H1 (cell line): Measurements from ENCODE around the gene KMT2E. TPM values are rescaled to one million over a fixed set of nuclear protein-coding genes. Genes with fewer than 3 reads are reported as not detected.

Source experiments
- CTCF ChIA-PET: fragments of 300-600 bp; sonication (Branson Sonifier 250); formaldehyde crosslinking; loops from one replicate; lab custom pipeline; 2021; ENCODE audit not compliant: partially characterized antibody; lab: Charles Lee
- POLR2A ChIA-PET: fragments of 300-600 bp; sonication (Branson Sonifier 250); formaldehyde crosslinking; loops from one replicate; lab custom pipeline; 2021; ENCODE audit warnings: inconsistent platforms; ENCODE audit not compliant: partially characterized antibody; lab: Charles Lee
- DNase-seq, 2 experiments: peaks; one replicate each; pipeline versions ENCODE4 v3.0.0 to v3.0.0-alpha.2; 2010 to 2022; ENCODE audit warnings: low spot score in 2 of 2, low read depth in 1 of 2, mixed read lengths in 1 of 2
- FAIRE-seq: peaks from 2 replicates; lab custom pipeline; 2011; peaks lifted over from hg19 to GRCh38; lab: Jason Lieb, UNC
- H2AFZ ChIP-seq: 2 replicates; pipeline ENCODE4 v1.8.1; 2012; ENCODE audit warnings: low read length, inconsistent platforms
- H2AK5ac ChIP-seq: 2 replicates; pipeline ENCODE4 v1.6.1; 2013; ENCODE audit warnings: low read depth, low read length
- H2BK120ac ChIP-seq: replicated peaks from 2 replicates; pipeline ENCODE3; 2013; ENCODE audit warnings: low read depth, low read length, inconsistent platforms
- H2BK12ac ChIP-seq: 2 replicates; pipeline ENCODE4 v1.6.1; 2013; ENCODE audit warnings: low read depth, low read length
- H2BK15ac ChIP-seq: 2 replicates; pipeline ENCODE4 v1.6.1; 2013; ENCODE audit warnings: low read length
- H2BK20ac ChIP-seq: 2 replicates; pipeline ENCODE4 v1.6.1; 2013; ENCODE audit warnings: low read length
- H2BK5ac ChIP-seq: 2 replicates; pipeline ENCODE4 v1.6.1; 2013; ENCODE audit warnings: low read depth, low read length
- H3K14ac ChIP-seq: 2 replicates; pipeline ENCODE4 v1.6.1; 2013; ENCODE audit warnings: inconsistent platforms; ENCODE audit not compliant: insufficient read length
- H3K18ac ChIP-seq: 2 replicates; pipeline ENCODE4 v1.6.1; 2013; ENCODE audit warnings: low read length; ENCODE audit errors: extremely low read depth
- H3K23ac ChIP-seq: 2 replicates; pipeline ENCODE4 v1.6.1; 2013; ENCODE audit warnings: inconsistent platforms; ENCODE audit not compliant: insufficient read length
- H3K23me2 ChIP-seq: 2 replicates; pipeline ENCODE4 v1.6.1; 2013; ENCODE audit warnings: low read depth, low read length
- H3K27ac ChIP-seq: 2 replicates; pipeline ENCODE4 v1.6.1; 2011; ENCODE audit warnings: low read depth, low read length, inconsistent platforms
- H3K27me3 ChIP-seq, 4 experiments: replicated peaks in 1 of 4; 1 replicate in 1 of 4; 2 replicates in 3 of 4; pipeline versions ENCODE4 v1.6.1 to v1.8.1; 2011 to 2013; ENCODE audit warnings: low read length in 3 of 4, mild to moderate bottlenecking in 3 of 4, inconsistent platforms in 2 of 4, mixed read lengths in 2 of 4, moderate library complexity in 1 of 4; ENCODE audit not compliant: control insufficient read depth in 3 of 4, insufficient read depth in 3 of 4; ENCODE audit errors: extremely low read depth in 1 of 4
- H3K36me3 ChIP-seq, 4 experiments: 2 replicates each; pipeline versions ENCODE4 v1.6.1 to v1.8.1; 2011 to 2013; ENCODE audit warnings: mild to moderate bottlenecking in 4 of 4, low read length in 3 of 4, moderate library complexity in 2 of 4, control low read depth in 1 of 4, inconsistent platforms in 1 of 4; ENCODE audit not compliant: insufficient read depth in 4 of 4, control insufficient read depth in 2 of 4
- H3K4ac ChIP-seq: replicated peaks from 2 replicates; pipeline ENCODE3; 2013; ENCODE audit warnings: low read length, low read depth, mixed read lengths, inconsistent platforms; ENCODE audit not compliant: insufficient read length
- H3K4me1 ChIP-seq, 4 experiments: replicated peaks in 1 of 4; 1 replicate in 1 of 4; 2 replicates in 3 of 4; pipeline versions ENCODE4 v1.6.1 to v1.8.1; 2011 to 2013; ENCODE audit warnings: low read length in 3 of 4, inconsistent platforms in 2 of 4, mixed read lengths in 1 of 4; ENCODE audit not compliant: insufficient read depth in 4 of 4, control insufficient read depth in 3 of 4
- H3K4me2 ChIP-seq, 2 experiments: 2 replicates each; pipeline versions ENCODE4 v1.6.1 to v1.8.1; 2011 to 2013; ENCODE audit warnings: low read depth in 2 of 2, low read length in 2 of 2, control low read depth in 1 of 2, inconsistent platforms in 1 of 2, mild to moderate bottlenecking in 1 of 2; ENCODE audit not compliant: insufficient read depth in 1 of 2
- H3K4me3 ChIP-seq, 4 experiments: fragments of 200-600, 300-600 bp in 1 of 4; sonication (generic), shearing (Covaris generic), sonication (Bioruptor Twin) in 1 of 4; 2 replicates each; pipeline versions ENCODE4 v1.5.1 to v1.8.1; 2011 to 2016; ENCODE audit warnings: low read length in 4 of 4, low read depth in 3 of 4, control low read depth in 2 of 4, inconsistent platforms in 2 of 4, mild to moderate bottlenecking in 2 of 4, mixed read lengths in 1 of 4, moderate library complexity in 1 of 4; ENCODE audit not compliant: insufficient read depth in 2 of 4; ENCODE audit errors: extremely low read depth in 1 of 4
- H3K56ac ChIP-seq: replicated peaks from 2 replicates; pipeline ENCODE3; 2013; ENCODE audit warnings: low read depth, mild to moderate bottlenecking, mixed read lengths, low read length, inconsistent platforms; ENCODE audit not compliant: insufficient read length
- H3K79me1 ChIP-seq: 2 replicates; pipeline ENCODE4 v1.6.1; 2013; ENCODE audit warnings: low read depth, low read length, control low read depth
- H3K79me2 ChIP-seq, 2 experiments: 2 replicates each; pipeline versions ENCODE4 v1.6.1 to v1.8.1; 2012 to 2013; ENCODE audit warnings: low read length in 2 of 2, mild to moderate bottlenecking in 2 of 2, inconsistent platforms in 1 of 2; ENCODE audit not compliant: insufficient read depth in 2 of 2, control insufficient read depth in 1 of 2
- H3K9ac ChIP-seq, 4 experiments: replicated peaks in 1 of 4; 1 replicate in 1 of 4; 2 replicates in 3 of 4; pipeline versions ENCODE4 v1.6.1 to v1.8.1; 2011 to 2013; ENCODE audit warnings: low read depth in 3 of 4, low read length in 3 of 4, control low read depth in 2 of 4, mild to moderate bottlenecking in 2 of 4, moderate library complexity in 2 of 4, inconsistent platforms in 1 of 4; ENCODE audit errors: extremely low read depth in 1 of 4
- H3K9me3 ChIP-seq, 2 experiments: 2 replicates each; pipeline versions ENCODE4 v1.6.1 to v1.8.1; 2012 to 2013; ENCODE audit warnings: mild to moderate bottlenecking in 2 of 2, moderate library complexity in 2 of 2, control low read depth in 1 of 2, inconsistent platforms in 1 of 2, low read depth in 1 of 2, low read length in 1 of 2, mixed read lengths in 1 of 2; ENCODE audit not compliant: insufficient read depth in 2 of 2
- H4K20me1 ChIP-seq, 2 experiments: replicated peaks in 1 of 2; 2 replicates each; pipeline versions ENCODE3 to v1.8.1; 2011 to 2013; ENCODE audit warnings: inconsistent platforms in 2 of 2, low read length in 2 of 2, mild to moderate bottlenecking in 1 of 2; ENCODE audit not compliant: insufficient read depth in 2 of 2, control insufficient read depth in 1 of 2
- H4K5ac ChIP-seq: 2 replicates; pipeline ENCODE4 v1.6.1; 2013; ENCODE audit warnings: low read length, low read depth, mixed read lengths, inconsistent platforms; ENCODE audit not compliant: insufficient read length
- H4K8ac ChIP-seq: 2 replicates; pipeline ENCODE4 v1.8.0; 2013; ENCODE audit warnings: mild to moderate bottlenecking, moderate library complexity, low read length, inconsistent platforms; ENCODE audit not compliant: insufficient read depth; ENCODE audit errors: extremely low read depth
- H4K91ac ChIP-seq: replicated peaks from 2 replicates; pipeline ENCODE3; 2013; ENCODE audit warnings: low read length, mixed read lengths, inconsistent platforms; ENCODE audit not compliant: insufficient read length
- ASH2L ChIP-seq: fragments of 200-600, 300-600 bp; sonication (generic); IDR thresholded peaks from one replicate; pipeline ENCODE4 v1.7.1; 2017; ENCODE audit warnings: low read length
- CBX5 ChIP-seq: fragments of 300-800, 300-1000 bp; sonication (generic); IDR thresholded peaks from 2 replicates; pipeline ENCODE4 v1.7.1; 2016; ENCODE audit warnings: antibody characterized with exemption, low read length, low read depth
- CEBPB ChIP-seq: IDR thresholded peaks from 2 replicates; pipeline ENCODE4 v1.6.1; 2012; ENCODE audit warnings: low read depth, low read length
- CHD1 ChIP-seq: IDR thresholded peaks from 2 replicates; pipeline ENCODE4 v1.6.1; 2012; ENCODE audit warnings: low read depth, low read length, improper control_type of control experiment
- CREB1 ChIP-seq: IDR thresholded peaks from 2 replicates; pipeline ENCODE4 v1.6.1; 2012; ENCODE audit warnings: inconsistent platforms
- CTBP2 ChIP-seq: IDR thresholded peaks from 2 replicates; pipeline ENCODE4 v1.7.0; 2011; ENCODE audit warnings: borderline replicate concordance, mild to moderate bottlenecking, moderate library complexity, mixed read lengths, low read length; ENCODE audit not compliant: insufficient read depth, insufficient read length
- EP300 ChIP-seq, 2 experiments: IDR thresholded peaks; 1 replicate in 1 of 2; 2 replicates in 1 of 2; pipeline ENCODE4 v1.6.1; 2011 to 2012; ENCODE audit warnings: low read depth in 2 of 2, low read length in 2 of 2, mild to moderate bottlenecking in 2 of 2, borderline replicate concordance in 1 of 2, inconsistent platforms in 1 of 2, moderate library complexity in 1 of 2
- GABPA ChIP-seq: IDR thresholded peaks from 2 replicates; pipeline ENCODE4 v1.6.1; 2011; ENCODE audit warnings: mild to moderate bottlenecking, low read length, moderate library complexity, borderline replicate concordance; ENCODE audit not compliant: insufficient read depth
- GTF2F1 ChIP-seq: IDR thresholded peaks from 2 replicates; pipeline ENCODE4 v1.6.1; 2012; ENCODE audit warnings: low read depth, low read length, improper control_type of control experiment, borderline replicate concordance
- MAFK ChIP-seq: IDR thresholded peaks from 2 replicates; pipeline ENCODE4 v1.6.1; 2012; ENCODE audit warnings: low read depth, mild to moderate bottlenecking, improper control_type of control experiment, low read length
- POLR2AphosphoS5 ChIP-seq: IDR thresholded peaks from 2 replicates; pipeline ENCODE4 v1.6.1; 2011; ENCODE audit warnings: low read depth, low read length
- SIX5 ChIP-seq: IDR thresholded peaks from 2 replicates; pipeline ENCODE4 v1.6.1; 2011; ENCODE audit warnings: mild to moderate bottlenecking, low read depth, low read length
- SP1 ChIP-seq: IDR thresholded peaks from 2 replicates; pipeline ENCODE4 v1.6.1; 2011; ENCODE audit warnings: low read depth, low read length
- TBP ChIP-seq: IDR thresholded peaks from 2 replicates; pipeline ENCODE4 v1.6.1; 2011; ENCODE audit warnings: low read depth, low read length, improper control_type of control experiment
- WGBS, 2 experiments: shearing (Covaris generic) in 1 of 2; methylation state at CpG; one replicate each; pipeline versions ENCODE4 v1.1.6 to v1.1.7; 2013 to 2015; ENCODE audit warnings: low lambda C conversion rate in 2 of 2, mixed read lengths in 2 of 2, inconsistent platforms in 1 of 2, low coverage in 1 of 2, missing lambda C conversion rate in 1 of 2; ENCODE audit not compliant: insufficient replicate concordance in 2 of 2, insufficient coverage in 1 of 2, insufficient read length in 1 of 2; ENCODE audit errors: extremely low coverage in 1 of 2, missing lambda C conversion rate in 1 of 2; 5-methylcytosine and 5-hydroxymethylcytosine counted together
- polyA plus RNA-seq, 7 experiments: library from polyadenylated mRNA; depleted of rRNA in 3 of 7; stranded (reverse) in 5 of 7; unstranded in 2 of 7; fragments of >200 nt in 5 of 7; fragments of 200-250 nt in 2 of 7; gene quantifications; 1 replicate in 5 of 7; 2 replicates in 1 of 7; 4 replicates in 1 of 7; pipeline versions ENCODE4 v1.2.1 to v1.2.3, GENCODE V29; 2011 to 2013; ENCODE audit warnings: missing spikeins in 2 of 7, mixed read lengths in 2 of 7
- total RNA-seq: library from RNA; stranded (reverse); fragmentation: NEBNext Ultra II Directional; extraction: Animal tissue kit (Norgen Biotek cat#: 25700); gene quantifications from 2 replicates; pipeline ENCODE4 v1.2.1, GENCODE V29; 2021
- TF ChIP-seq, protein P1 (sequence below): IDR thresholded peaks from 2 replicates; pipeline ENCODE4 v1.6.1; 2012; ENCODE audit warnings: inconsistent platforms

The KMT2E gene
- total and polyA plus RNA-seq, 2 of the 8 experiments (the other 6 are each of a cell fraction or from before 2014, with no cell fraction given) = 10.9 to 45.0 TPM

- Histone ChIP-seq H3K14ac (no peak overlapping the region), H3K9me3 (no peaks in the 10 kb centered on the region), H2BK12ac (no peak overlapping the region), H3K4me3 (no peak overlapping the region), H4K5ac (no peak overlapping the region), H3K56ac (no peak overlapping the region), H3K23me2 (no peaks in the 10 kb centered on the region), H2AK5ac (no peak overlapping the region), H3K4me2 (no peak overlapping the region), H3K9ac (no peak overlapping the region), H3K4me1 (no peaks in the 10 kb centered on the region), H4K20me1 (no peaks in the 10 kb centered on the region), H3K27ac (no peak overlapping the region), H3K18ac (no peak overlapping the region), H4K8ac (no peak overlapping the region), H2BK15ac (no peak overlapping the region), H3K27me3 (no peaks in the 10 kb centered on the region), H2BK20ac (no peak overlapping the region), H3K36me3 (peaks cover 0 to 6% (median 1%) of the 10 kb centered on the region in 4 experiments; a peak in 3 of 8 replicates), H3K79me1 (no peaks in the 10 kb centered on the region), H4K91ac (no peak overlapping the region), H2AFZ (no peak overlapping the region), H3K4ac (no peak overlapping the region), H3K79me2 (no peaks in the 10 kb centered on the region), H3K23ac (no peak overlapping the region), H2BK5ac (no peak overlapping the region), H2BK120ac (no peak overlapping the region)
- WGBS, 2 experiments = 90% methylated on average over 3 of the region's 3 CpGs; no CpG with 5 or more reads in 1 of the 2 experiments
- FAIRE-seq = no peak
- ChIA-PET CTCF (interaction anchor here (1.0 kb wide), 1 partner anchor 224 kb away, joined by 4 read pairs; no protein-coding TSS in a partner anchor), POLR2A (no interaction called here)
- no peak for DNase-seq
- TF ChIP-seq GABPA (no peak), SIX5 (no peak), SP1 (no peak), CHD1 (no peak), MAFK (no peak), CREB1 (no peak), CBX5 (no peak), EP300 (IDR thresholded peaks at IDR 0.05; ENCODE audit: borderline replicate concordance in 1 of 2, low read depth in 2 of 2, low read length in 2 of 2) (no peak), POLR2AphosphoS5 (no peak), CEBPB (no peak), GTF2F1 (no peak), ASH2L (no peak), CTBP2 (no peak), TBP (no peak)
- TF ChIP-seq, protein P1, sequence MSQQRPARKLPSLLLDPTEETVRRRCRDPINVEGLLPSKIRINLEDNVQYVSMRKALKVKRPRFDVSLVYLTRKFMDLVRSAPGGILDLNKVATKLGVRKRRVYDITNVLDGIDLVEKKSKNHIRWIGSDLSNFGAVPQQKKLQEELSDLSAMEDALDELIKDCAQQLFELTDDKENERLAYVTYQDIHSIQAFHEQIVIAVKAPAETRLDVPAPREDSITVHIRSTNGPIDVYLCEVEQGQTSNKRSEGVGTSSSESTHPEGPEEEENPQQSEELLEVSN = no peak
Measured at GRCh38 chr7:105157278-105157677, 143.3 kb downstream of the KMT2E start.
